GM23248 (cell line): Measurements from ENCODE around the gene EIF4G3. TPM values are rescaled to one million over a fixed set of nuclear protein-coding genes. Genes with fewer than 3 reads are reported as not detected.

Source experiments
- DNase-seq: peaks from one replicate; pipeline ENCODE4 v3.0.0-alpha.2; 2015
- H2AFZ ChIP-seq: fragments of 200-600 bp; sonication (generic); 2 replicates; pipeline ENCODE4 v1.6.1; 2016; ENCODE audit warnings: antibody characterized with exemption
- H3F3A ChIP-seq: fragments of 200-600 bp; sonication (generic); 2 replicates; pipeline ENCODE4 v1.6.1; 2016; ENCODE audit warnings: mild to moderate bottlenecking, antibody characterized with exemption, mixed run types; ENCODE audit not compliant: insufficient read depth
- H3K27ac ChIP-seq: fragments of 200-600 bp; sonication (generic); 2 replicates; pipeline ENCODE4 v1.5.1; 2016; ENCODE audit warnings: mild to moderate bottlenecking
- H3K27me3 ChIP-seq: fragments of 200-600 bp; sonication (generic); replicated peaks from 2 replicates; pipeline ENCODE4 v1.6.1; 2016; ENCODE audit warnings: mild to moderate bottlenecking; ENCODE audit not compliant: insufficient read depth
- H3K36me3 ChIP-seq: fragments of 200-600 bp; sonication (generic); 2 replicates; pipeline ENCODE4 v1.6.1; 2016; ENCODE audit warnings: low read depth, mild to moderate bottlenecking
- H3K4me1 ChIP-seq: fragments of 200-600 bp; sonication (generic); 2 replicates; pipeline ENCODE4 v1.6.1; 2016; ENCODE audit warnings: mild to moderate bottlenecking; ENCODE audit not compliant: insufficient read depth
- H3K4me2 ChIP-seq: fragments of 200-600 bp; sonication (generic); one replicate; pipeline ENCODE4 v1.6.1; 2016; ENCODE audit warnings: mild to moderate bottlenecking; ENCODE audit not compliant: unreplicated experiment
- H3K4me3 ChIP-seq: fragments of 200-600 bp; sonication (generic); 2 replicates; pipeline ENCODE4 v1.5.1; 2016; ENCODE audit warnings: mild to moderate bottlenecking
- H3K79me2 ChIP-seq: fragments of 200-600 bp; sonication (generic); 2 replicates; pipeline ENCODE4 v1.6.1; 2016; ENCODE audit warnings: mild to moderate bottlenecking; ENCODE audit not compliant: insufficient read depth
- H3K9ac ChIP-seq: fragments of 200-600 bp; sonication (generic); 2 replicates; pipeline ENCODE4 v1.6.1; 2016; ENCODE audit warnings: mild to moderate bottlenecking
- H3K9me2 ChIP-seq: fragments of 200-600 bp; sonication (generic); 2 replicates; pipeline ENCODE4 v1.6.1; 2016; ENCODE audit warnings: mixed run types, mild to moderate bottlenecking, moderate library complexity; ENCODE audit not compliant: insufficient read depth
- H3K9me3 ChIP-seq: fragments of 200-600 bp; sonication (generic); one replicate; pipeline ENCODE4 v1.6.1; 2017; ENCODE audit warnings: low read depth
- H4K20me1 ChIP-seq: fragments of 200-600 bp; sonication (generic); 2 replicates; pipeline ENCODE4 v1.6.0; 2016; ENCODE audit not compliant: insufficient read depth
- EZH2 ChIP-seq: fragments of 200-600 bp; sonication (generic); IDR thresholded peaks from 2 replicates; pipeline ENCODE4 v1.6.1; 2018; ENCODE audit warnings: antibody characterized with exemption, mild to moderate bottlenecking; ENCODE audit not compliant: insufficient read depth, poor library complexity, severe bottlenecking
- EZH2phosphoT487 ChIP-seq: fragments of 200-600 bp; sonication (generic); IDR thresholded peaks from 2 replicates; pipeline ENCODE4 v1.6.1; 2018; ENCODE audit warnings: antibody characterized with exemption, moderate library complexity, mild to moderate bottlenecking, low read depth; ENCODE audit not compliant: insufficient read depth
- WGBS, 2 experiments: methylation state at CpG; one replicate each; pipeline ENCODE4 v1.1.6; 2015 to 2017; ENCODE audit warnings: low lambda C conversion rate in 2 of 2, low coverage in 1 of 2; ENCODE audit errors: missing lambda C conversion rate in 2 of 2; 5-methylcytosine and 5-hydroxymethylcytosine counted together
- in situ Hi-C: fragments of 300-500 bp; cut with MboI; formaldehyde crosslinking; loops from 2 replicates; pipeline ENCODE4 v1.15.0; 2020
- polyA plus RNA-seq: library from polyadenylated mRNA; unstranded; fragments of >200 nt; fragmentation: Nextera tagmentation; extraction: Ambion mirVana; gene quantifications from 2 replicates; pipeline ENCODE4 v1.2.1, GENCODE V29; 2016
- total RNA-seq: library from RNA; depleted of rRNA; stranded (reverse); fragments of >200 nt; shearing (Covaris generic); gene quantifications from 2 replicates; pipeline ENCODE4 v1.2.3, GENCODE V29; 2014

The EIF4G3 gene
- total and polyA plus RNA-seq, 2 experiments from 2014 or later = 24.0 to 43.1 TPM

- H3K36me3 ChIP-seq = no peaks in the 10 kb centered on the region
- H4K20me1 ChIP-seq = peaks cover 8% of the 10 kb centered on the region; the same call in 1 of the 2 replicates
- 29 to 30% methylated on average over 6 of the region's 6 CpGs for WGBS, 2 experiments
- DNase-seq = peak; percentile 98
- H3K9me2 ChIP-seq = no peaks in the 10 kb centered on the region
- H3K27ac ChIP-seq = peak overlapping the region; percentile 89
- peak overlapping the region; percentile 43 for H3K4me3 ChIP-seq
- in situ Hi-C loops = no loop called here
- TF ChIP-seq EZH2phosphoT487 (no peak), EZH2 (no peak)
- no peaks in the 10 kb centered on the region for H3K27me3 ChIP-seq
- peaks cover 22% of the 10 kb centered on the region for H3K4me1 ChIP-seq
- H3K9ac ChIP-seq = peak overlapping the region; percentile 68
- peaks cover 79% of the 10 kb centered on the region for H3K79me2 ChIP-seq
- peaks cover 16% of the 10 kb centered on the region for H3F3A ChIP-seq
- no peak overlapping the region for H2AFZ ChIP-seq
- no peaks in the 10 kb centered on the region for H3K9me3 ChIP-seq
- H3K4me2 ChIP-seq = peak overlapping the region; percentile 79
Observed at GRCh38 chr1:21022279-21023040, 154.2 kb downstream of the EIF4G3 start.

- no peak for TF ChIP-seq EZH2
- no peak for TF ChIP-seq EZH2phosphoT487
- Histone ChIP-seq H3F3A (peaks cover 16% of the 10 kb centered on the region), H2AFZ (no peak overlapping the region), H3K9me2 (no peaks in the 10 kb centered on the region), H3K9ac (peak overlapping the region; percentile 58; the same call in 1 of the 2 replicates), H3K27ac (peak overlapping the region; percentile 89), H4K20me1 (peaks cover 8% of the 10 kb centered on the region; the same call in 1 of the 2 replicates), H3K4me3 (no peak overlapping the region), H3K36me3 (no peaks in the 10 kb centered on the region), H3K9me3 (no peaks in the 10 kb centered on the region), H3K79me2 (peaks cover 77% of the 10 kb centered on the region), H3K27me3 (no peaks in the 10 kb centered on the region), H3K4me2 (peak overlapping the region; percentile 73), H3K4me1 (peaks cover 22% of the 10 kb centered on the region)
- DNase-seq = no peak
- in situ Hi-C loops = no loop called here
- 93 to 94% methylated on average over 4 of the region's 4 CpGs for WGBS, 2 experiments
Observed at GRCh38 chr1:21021311-21021710, 155.4 kb downstream of the EIF4G3 start.

- no peaks in the 10 kb centered on the region for H3K9me3 ChIP-seq
- H3K27me3 ChIP-seq = no peaks in the 10 kb centered on the region
- in situ Hi-C loops = no loop called here
- peaks cover 77% of the 10 kb centered on the region for H3K79me2 ChIP-seq
- H3F3A ChIP-seq = peaks cover 16% of the 10 kb centered on the region
- no peaks in the 10 kb centered on the region for H3K9me2 ChIP-seq
- TF ChIP-seq EZH2phosphoT487 (no peak), EZH2 (no peak)
- no peak overlapping the region for H2AFZ ChIP-seq
- no peak overlapping the region for H3K9ac ChIP-seq
- peaks cover 22% of the 10 kb centered on the region for H3K4me1 ChIP-seq
- peaks cover 8% of the 10 kb centered on the region; the same call in 1 of the 2 replicates for H4K20me1 ChIP-seq
- no peak overlapping the region for H3K4me3 ChIP-seq
- WGBS, 2 experiments = 94 to 100% methylated on average over 3 of the region's 3 CpGs
- no peaks in the 10 kb centered on the region for H3K36me3 ChIP-seq
- H3K4me2 ChIP-seq = no peak overlapping the region
- H3K27ac ChIP-seq = no peak overlapping the region
- no peak for DNase-seq
Observed at GRCh38 chr1:21020151-21020550, 156.5 kb downstream of the EIF4G3 start.

GRCh38 chr1:21018673-21019072, 158.0 kb downstream of the EIF4G3 start:
- Histone ChIP-seq H3K9ac (no peak overlapping the region), H2AFZ (no peak overlapping the region), H4K20me1 (peaks cover 8% of the 10 kb centered on the region; the same call in 1 of the 2 replicates), H3K79me2 (peaks cover 87% of the 10 kb centered on the region), H3K4me1 (peaks cover 22% of the 10 kb centered on the region), H3K4me2 (no peak overlapping the region), H3F3A (peaks cover 16% of the 10 kb centered on the region), H3K9me2 (no peaks in the 10 kb centered on the region), H3K9me3 (no peaks in the 10 kb centered on the region), H3K4me3 (no peak overlapping the region), H3K36me3 (no peaks in the 10 kb centered on the region), H3K27ac (no peak overlapping the region), H3K27me3 (no peaks in the 10 kb centered on the region)
- TF ChIP-seq EZH2 (no peak), EZH2phosphoT487 (no peak)
- no peak for DNase-seq
- in situ Hi-C loops = no loop called here
